ENCODE results near the gene MACROD2. TPM values are rescaled to one million over a fixed set of nuclear protein-coding genes. Genes with fewer than 3 reads are reported as not detected.

Gene MACROD2
- total and polyA plus RNA-seq, 9 donors, result 3.7 to 25.5 (median 7.8) TPM

DNA sequence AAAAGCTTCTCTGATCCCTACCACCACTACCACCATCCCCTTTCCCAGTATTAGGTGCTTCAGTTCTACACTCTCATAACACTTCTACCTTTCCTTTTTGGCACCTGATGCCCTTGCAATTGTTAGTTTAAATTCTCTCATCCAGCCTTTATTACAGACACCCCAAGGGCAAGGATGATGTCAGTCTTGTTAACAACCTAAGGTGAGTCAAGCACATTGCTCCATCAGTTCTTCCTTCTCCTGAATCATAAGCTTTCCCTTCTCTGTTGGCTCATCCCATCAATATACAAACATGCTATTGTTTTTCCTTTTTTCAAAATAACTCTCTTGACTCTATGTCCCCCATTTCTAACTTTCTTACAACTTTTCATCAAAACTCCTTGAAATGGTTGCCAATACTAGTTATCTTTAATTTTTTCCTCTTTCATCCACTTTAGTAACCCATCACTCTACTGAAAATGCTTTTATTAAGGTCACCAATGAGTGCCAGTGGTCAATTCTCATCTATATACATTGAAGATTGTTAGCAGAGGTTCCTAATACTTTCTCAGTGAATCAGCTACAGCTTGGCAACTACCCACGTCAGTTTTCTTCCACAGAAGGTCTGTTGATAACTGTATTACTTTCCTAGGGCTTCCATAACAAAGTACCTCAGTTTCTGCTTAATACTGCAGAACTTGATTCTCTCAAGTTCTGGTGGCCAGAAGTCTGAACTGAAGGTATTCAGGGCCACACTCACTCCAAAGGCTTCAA is 439.2 kb downstream of the MACROD2 start:
- Histone ChIP-seq H3K4me1 (ENCODE audit: insufficient read depth) (no peaks in the 10 kb centered on the region), H3K27me3 (no peaks in the 10 kb centered on the region), H3K4me3 (no peak overlapping the region), H3K36me3 (no peaks in the 10 kb centered on the region), H3K9me3 (no peaks in the 10 kb centered on the region), H3K27ac (no peak overlapping the region)
- WGBS, 3 donors, result 33 to 38% (median 37%) methylated on average over 1 of the region's 1 CpG
- DNase-seq, result no peak
- intact Hi-C loops (cut with DNase I), result no loop called here
- TF ChIP-seq, protein P1, sequence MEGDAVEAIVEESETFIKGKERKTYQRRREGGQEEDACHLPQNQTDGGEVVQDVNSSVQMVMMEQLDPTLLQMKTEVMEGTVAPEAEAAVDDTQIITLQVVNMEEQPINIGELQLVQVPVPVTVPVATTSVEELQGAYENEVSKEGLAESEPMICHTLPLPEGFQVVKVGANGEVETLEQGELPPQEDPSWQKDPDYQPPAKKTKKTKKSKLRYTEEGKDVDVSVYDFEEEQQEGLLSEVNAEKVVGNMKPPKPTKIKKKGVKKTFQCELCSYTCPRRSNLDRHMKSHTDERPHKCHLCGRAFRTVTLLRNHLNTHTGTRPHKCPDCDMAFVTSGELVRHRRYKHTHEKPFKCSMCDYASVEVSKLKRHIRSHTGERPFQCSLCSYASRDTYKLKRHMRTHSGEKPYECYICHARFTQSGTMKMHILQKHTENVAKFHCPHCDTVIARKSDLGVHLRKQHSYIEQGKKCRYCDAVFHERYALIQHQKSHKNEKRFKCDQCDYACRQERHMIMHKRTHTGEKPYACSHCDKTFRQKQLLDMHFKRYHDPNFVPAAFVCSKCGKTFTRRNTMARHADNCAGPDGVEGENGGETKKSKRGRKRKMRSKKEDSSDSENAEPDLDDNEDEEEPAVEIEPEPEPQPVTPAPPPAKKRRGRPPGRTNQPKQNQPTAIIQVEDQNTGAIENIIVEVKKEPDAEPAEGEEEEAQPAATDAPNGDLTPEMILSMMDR (IDR thresholded peaks at IDR 0.05), result no peak
- TF ChIP-seq EP300 (IDR thresholded peaks at IDR 0.05) (no peak), POLR2A (IDR thresholded peaks at IDR 0.05) (no peak)

DNA sequence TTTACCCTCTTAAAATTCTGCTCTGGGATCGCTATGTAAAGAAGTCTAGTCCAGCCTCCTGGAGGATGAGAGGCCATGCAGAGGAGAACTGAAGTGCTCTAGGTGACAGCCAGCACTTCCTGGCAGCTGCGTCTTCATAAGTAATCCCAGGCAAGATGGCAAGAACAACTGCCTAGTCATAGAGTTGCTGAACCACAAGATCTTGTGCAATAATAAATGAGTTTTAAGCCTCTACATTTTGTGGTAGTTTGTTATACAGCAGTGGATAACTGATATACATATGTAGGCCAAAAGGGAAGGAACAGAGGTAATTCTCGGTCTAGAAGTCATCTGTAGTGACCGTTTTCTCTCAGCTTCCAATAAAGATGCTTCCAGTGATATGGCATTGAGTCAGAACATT is 445.9 kb downstream of the MACROD2 start:
- intact Hi-C loops (cut with DNase I), result no loop called here
- Histone ChIP-seq H3K27ac (no peak overlapping the region), H3K4me1 (ENCODE audit: insufficient read depth) (no peaks in the 10 kb centered on the region), H3K27me3 (no peaks in the 10 kb centered on the region), H3K9me3 (no peaks in the 10 kb centered on the region), H3K36me3 (no peaks in the 10 kb centered on the region), H3K4me3 (no peak overlapping the region)
- TF ChIP-seq POLR2A (IDR thresholded peaks at IDR 0.05), result no peak
- no peak for TF ChIP-seq EP300 (IDR thresholded peaks at IDR 0.05)
- TF ChIP-seq, protein P1 (IDR thresholded peaks at IDR 0.05), result no peak
- WGBS, 3 donors, result 88 to 93% (median 93%) methylated on average over 4 of the region's 4 CpGs
- no peak for DNase-seq

DNA sequence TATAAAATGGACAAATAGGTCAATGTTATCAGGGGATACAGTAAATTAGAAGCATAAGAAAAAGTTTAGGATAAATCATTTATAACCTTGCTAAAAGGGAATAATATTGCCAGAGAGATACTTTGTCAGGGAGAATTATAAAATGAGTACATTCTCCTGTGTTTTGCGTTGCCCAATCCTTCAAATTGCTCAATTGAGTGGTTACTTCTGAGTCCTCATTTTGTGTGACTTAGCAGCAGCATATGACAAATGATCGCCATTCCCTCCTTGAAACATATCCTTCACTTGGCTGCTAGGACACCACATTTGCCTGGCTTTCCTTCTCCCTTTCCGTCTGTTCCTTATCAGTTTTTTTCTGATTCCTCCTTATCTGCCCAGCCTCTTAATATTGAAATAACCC is 448.8 kb downstream of the MACROD2 start:
- no peaks in the 10 kb centered on the region for H3K4me1 ChIP-seq (ENCODE audit: insufficient read depth)
- no peaks in the 10 kb centered on the region for H3K27me3 ChIP-seq
- H3K4me3 ChIP-seq, result no peak overlapping the region
- WGBS, 3 donors, result 50 to 64% (median 64%) methylated on average over 3 of the region's 3 CpGs
- DNase-seq, result no peak
- H3K9me3 ChIP-seq, result no peaks in the 10 kb centered on the region
- H3K36me3 ChIP-seq, result no peaks in the 10 kb centered on the region
- intact Hi-C loops (cut with DNase I), result no loop called here
- TF ChIP-seq POLR2A (IDR thresholded peaks at IDR 0.05), result no peak
- TF ChIP-seq EP300 (IDR thresholded peaks at IDR 0.05), result no peak
- TF ChIP-seq, protein P1 (IDR thresholded peaks at IDR 0.05), result no peak
- no peak overlapping the region for H3K27ac ChIP-seq

DNA sequence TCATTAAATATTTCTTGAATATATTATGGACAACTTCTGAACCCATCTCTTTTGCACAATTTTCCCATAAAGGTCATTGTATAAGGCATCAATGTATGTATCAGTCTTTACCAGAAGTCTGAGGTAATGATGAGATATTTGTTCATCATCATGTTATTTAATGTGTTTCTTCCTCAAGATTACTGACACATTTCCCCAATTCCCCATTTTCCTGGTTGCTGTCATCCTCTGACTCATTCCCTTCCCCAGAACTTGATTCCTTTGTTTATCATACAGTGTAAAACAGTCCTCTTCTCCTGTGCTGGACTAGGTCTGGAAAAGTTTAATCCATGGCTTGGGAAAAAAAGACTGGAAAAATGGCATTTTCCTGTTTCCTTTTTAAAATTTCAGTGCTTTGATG is 450.0 kb downstream of the MACROD2 start:
- no peak overlapping the region for H3K4me3 ChIP-seq
- TF ChIP-seq, protein P1 (IDR thresholded peaks at IDR 0.05), result no peak
- TF ChIP-seq POLR2A (IDR thresholded peaks at IDR 0.05) (no peak), EP300 (IDR thresholded peaks at IDR 0.05) (no peak)
- no peaks in the 10 kb centered on the region for H3K36me3 ChIP-seq
- no peaks in the 10 kb centered on the region for H3K9me3 ChIP-seq
- intact Hi-C loops (cut with DNase I), result no loop called here
- DNase-seq, result no peak
- no peaks in the 10 kb centered on the region for H3K27me3 ChIP-seq
- no peak overlapping the region for H3K27ac ChIP-seq
- no peaks in the 10 kb centered on the region for H3K4me1 ChIP-seq (ENCODE audit: insufficient read depth)

Data from ovary (tissue), 9 donors.